Activated CD8-positive, alpha-beta T cell treated with anti-CD3 and anti-CD28 coated beads for 36 hours (primary cell): ENCODE results near the gene PI4KA. TPM values are rescaled to one million over a fixed set of nuclear protein-coding genes. Genes with fewer than 3 reads are reported as not detected.

Experiments
- ATAC-seq: fragments of 200-7000 bp; cut with Tn5 transposase; one replicate; pipeline ENCODE4 v1.10.0; 2021; ENCODE audit warnings: mild to moderate bottlenecking, moderate library complexity
- CTCF ChIA-PET: fragments of 350-600 bp; sonication (Branson Sonifier 250); formaldehyde crosslinking; loops from one replicate; lab custom pipeline; 2021; ENCODE audit warnings: antibody characterized with exemption; lab: Charles Lee
- POLR2A ChIA-PET: fragments of 350-600 bp; sonication (Branson Sonifier 250); formaldehyde crosslinking; loops from one replicate; lab custom pipeline; 2021; ENCODE audit warnings: antibody characterized with exemption; lab: Charles Lee
- DNase-seq: peaks from one replicate; pipeline ENCODE4 v3.0.0-alpha.2; 2020
- H3K27ac Mint-ChIP-seq: one replicate; pipeline ENCODE4 v1.8.0; 2021; ENCODE audit warnings: mild to moderate bottlenecking, mixed read lengths
- H3K27me3 Mint-ChIP-seq: one replicate; pipeline ENCODE4 v1.8.0; 2021; ENCODE audit warnings: mixed read lengths
- H3K36me3 Mint-ChIP-seq: one replicate; pipeline ENCODE4 v1.8.0; 2021; ENCODE audit warnings: low read depth, mixed read lengths
- H3K4me1 Mint-ChIP-seq: one replicate; pipeline ENCODE4 v1.8.0; 2021; ENCODE audit warnings: low read depth, mixed read lengths
- H3K4me3 Mint-ChIP-seq: one replicate; pipeline ENCODE4 v1.8.0; 2021; ENCODE audit warnings: mild to moderate bottlenecking, moderate library complexity, mixed read lengths
- H3K9me3 Mint-ChIP-seq: one replicate; pipeline ENCODE4 v1.8.0; 2021; ENCODE audit warnings: mixed read lengths
- intact Hi-C: fragments of 100-400 bp; cut with micrococcal nuclease; formaldehyde crosslinking; loops from one replicate; pipeline ENCODE4 v1.10.0; 2022
- total RNA-seq, 2 experiments: library from RNA; stranded (reverse); gene quantifications; one replicate each; pipeline ENCODE4 v1.2.3, GENCODE V29; 2021
- TF ChIP-seq, protein P1 (sequence below): fragments of 200-600 bp; IDR thresholded peaks from one replicate; pipeline ENCODE4 v1.8.0; 2022; ENCODE audit warnings: antibody characterized with exemption, mild to moderate bottlenecking

The PI4KA gene
- total RNA-seq, 2 experiments from 2014 or later: 63.9 to 64.1 TPM

DNA sequence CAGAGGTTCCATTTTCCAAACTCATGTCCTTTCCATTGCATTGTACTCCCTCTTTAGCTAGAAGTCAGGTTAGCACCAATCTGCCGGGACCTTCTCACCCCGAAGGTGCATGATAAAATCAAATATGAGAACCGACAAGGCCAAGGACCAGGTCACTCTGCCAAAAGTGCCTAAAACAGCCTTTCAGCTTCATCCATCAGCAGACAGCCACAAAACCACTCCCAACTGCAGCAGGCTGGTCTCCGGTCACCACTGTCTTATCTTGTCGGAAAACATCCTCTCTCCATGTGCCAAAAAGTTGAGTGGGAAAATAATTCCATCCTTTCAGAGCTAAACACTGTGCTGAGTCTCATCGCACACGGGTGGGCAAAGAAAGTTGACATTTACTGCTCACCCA, 1.4 kb downstream of the PI4KA start:
- ATAC-seq (no peak), DNase-seq (no peak)
- Mint-ChIP-seq H3K36me3 (peaks cover 5% of the 10 kb centered on the region), H3K4me1 (peaks cover 48% of the 10 kb centered on the region), H3K27me3 (no peaks in the 10 kb centered on the region), H3K4me3 (peak overlapping the region; percentile 96), H3K27ac (peak overlapping the region; percentile 34), H3K9me3 (no peaks in the 10 kb centered on the region)
- CTCF ChIA-PET: interaction anchor here (1.0 kb wide), 1 partner anchor 64 kb away, joined by 3 read pairs; no protein-coding TSS in a partner anchor
- POLR2A ChIA-PET: interaction anchor here (1.2 kb wide), 3 partner anchors 9 to 60 kb away, joined by 3 to 4 read pairs (median 4); partner anchors contain the start of gene CRKL
- TF ChIP-seq, protein P1, sequence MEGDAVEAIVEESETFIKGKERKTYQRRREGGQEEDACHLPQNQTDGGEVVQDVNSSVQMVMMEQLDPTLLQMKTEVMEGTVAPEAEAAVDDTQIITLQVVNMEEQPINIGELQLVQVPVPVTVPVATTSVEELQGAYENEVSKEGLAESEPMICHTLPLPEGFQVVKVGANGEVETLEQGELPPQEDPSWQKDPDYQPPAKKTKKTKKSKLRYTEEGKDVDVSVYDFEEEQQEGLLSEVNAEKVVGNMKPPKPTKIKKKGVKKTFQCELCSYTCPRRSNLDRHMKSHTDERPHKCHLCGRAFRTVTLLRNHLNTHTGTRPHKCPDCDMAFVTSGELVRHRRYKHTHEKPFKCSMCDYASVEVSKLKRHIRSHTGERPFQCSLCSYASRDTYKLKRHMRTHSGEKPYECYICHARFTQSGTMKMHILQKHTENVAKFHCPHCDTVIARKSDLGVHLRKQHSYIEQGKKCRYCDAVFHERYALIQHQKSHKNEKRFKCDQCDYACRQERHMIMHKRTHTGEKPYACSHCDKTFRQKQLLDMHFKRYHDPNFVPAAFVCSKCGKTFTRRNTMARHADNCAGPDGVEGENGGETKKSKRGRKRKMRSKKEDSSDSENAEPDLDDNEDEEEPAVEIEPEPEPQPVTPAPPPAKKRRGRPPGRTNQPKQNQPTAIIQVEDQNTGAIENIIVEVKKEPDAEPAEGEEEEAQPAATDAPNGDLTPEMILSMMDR: no peak
- intact Hi-C loops: no loop called here

DNA sequence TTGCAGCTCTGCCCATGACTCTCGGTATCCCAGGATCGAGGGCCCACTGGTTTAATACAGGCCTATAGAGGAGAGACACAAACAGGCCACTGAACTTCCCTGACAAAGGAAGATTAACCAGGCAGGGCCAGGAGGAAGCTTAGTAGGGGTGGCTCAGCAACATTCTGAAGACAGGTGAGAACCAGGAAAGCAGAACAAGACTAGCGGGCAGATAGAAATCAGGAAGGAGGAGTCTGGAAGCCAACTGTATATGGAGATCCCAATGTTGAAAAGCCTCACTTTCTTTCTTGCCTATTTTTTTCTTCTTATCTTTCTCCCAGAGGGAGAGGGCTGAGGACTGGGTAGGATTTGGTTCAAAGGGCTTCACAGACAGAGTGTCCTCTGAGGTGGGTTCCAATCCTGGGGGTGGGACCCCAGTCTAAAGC, 5.4 kb downstream of the PI4KA start:
- ChIA-PET CTCF (no interaction called here), POLR2A (no interaction called here)
- DNase-seq (no peak), ATAC-seq (no peak)
- Mint-ChIP-seq H3K36me3 (no peaks in the 10 kb centered on the region), H3K4me3 (no peak overlapping the region), H3K27me3 (no peaks in the 10 kb centered on the region), H3K9me3 (no peaks in the 10 kb centered on the region), H3K27ac (no peak overlapping the region), H3K4me1 (peaks cover 45% of the 10 kb centered on the region)
- intact Hi-C loops: no loop called here
- TF ChIP-seq, protein P1: no peak

DNA sequence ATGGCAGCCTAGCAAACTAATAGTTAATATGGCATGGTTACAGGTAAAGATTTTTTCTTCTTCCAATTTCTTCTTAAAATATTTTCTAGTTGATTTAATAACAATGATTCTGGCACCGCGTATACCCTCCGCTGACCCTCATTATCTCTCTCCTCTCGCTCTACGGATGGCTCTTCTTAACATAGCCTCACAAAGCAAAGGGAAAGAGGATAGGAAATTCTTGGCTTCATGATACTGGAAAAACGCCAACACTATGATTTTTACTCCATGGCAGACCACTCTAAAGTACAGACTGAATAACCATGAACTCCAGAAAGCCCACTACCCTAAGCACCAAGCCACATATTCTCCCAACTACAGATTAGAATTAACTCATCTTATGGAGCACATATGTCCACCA, 6.1 kb downstream of the PI4KA start:
- CTCF ChIA-PET: interaction anchor here (1.5 kb wide), 1 partner anchor 69 kb away, joined by 3 read pairs; no protein-coding TSS in a partner anchor
- H3K36me3 Mint-ChIP-seq: no peaks in the 10 kb centered on the region
- ATAC-seq (no peak), DNase-seq (no peak)
- POLR2A ChIA-PET: no interaction called here
- H3K4me3 Mint-ChIP-seq: no peak overlapping the region
- no peaks in the 10 kb centered on the region for H3K27me3 Mint-ChIP-seq
- no peaks in the 10 kb centered on the region for H3K9me3 Mint-ChIP-seq
- no peak overlapping the region for H3K27ac Mint-ChIP-seq
- H3K4me1 Mint-ChIP-seq: peaks cover 41% of the 10 kb centered on the region
- intact Hi-C loops: no loop called here
- TF ChIP-seq, protein P1: no peak

DNA sequence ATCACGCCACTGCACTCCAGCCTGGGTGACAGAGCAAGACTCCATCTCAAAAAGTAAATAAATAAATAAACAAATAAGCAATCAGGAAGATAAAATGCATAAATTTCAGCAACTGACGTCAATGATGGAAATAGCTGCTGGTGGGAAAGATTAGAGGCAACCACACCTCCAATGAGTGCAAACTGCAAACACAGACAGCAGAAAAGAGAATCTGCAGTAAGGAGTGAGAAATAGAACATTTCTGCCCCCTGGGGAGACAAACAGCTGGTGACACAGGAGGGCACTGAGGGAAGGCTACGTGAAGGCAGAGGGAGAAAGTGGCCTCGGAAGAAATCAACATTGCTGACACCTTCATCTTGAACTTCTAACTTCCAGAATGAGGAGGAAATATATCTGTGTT, 6.5 kb downstream of the PI4KA start:
- H3K36me3 Mint-ChIP-seq: no peaks in the 10 kb centered on the region
- ChIA-PET CTCF (interaction anchor here (1.5 kb wide), 1 partner anchor 69 kb away, joined by 3 read pairs; no protein-coding TSS in a partner anchor), POLR2A (no interaction called here)
- no peak overlapping the region for H3K4me3 Mint-ChIP-seq
- peaks cover 37% of the 10 kb centered on the region for H3K4me1 Mint-ChIP-seq
- TF ChIP-seq, protein P1: no peak
- no peak for DNase-seq
- no peak for ATAC-seq
- H3K9me3 Mint-ChIP-seq: no peaks in the 10 kb centered on the region
- intact Hi-C loops: no loop called here
- no peaks in the 10 kb centered on the region for H3K27me3 Mint-ChIP-seq
- H3K27ac Mint-ChIP-seq: no peak overlapping the region

DNA sequence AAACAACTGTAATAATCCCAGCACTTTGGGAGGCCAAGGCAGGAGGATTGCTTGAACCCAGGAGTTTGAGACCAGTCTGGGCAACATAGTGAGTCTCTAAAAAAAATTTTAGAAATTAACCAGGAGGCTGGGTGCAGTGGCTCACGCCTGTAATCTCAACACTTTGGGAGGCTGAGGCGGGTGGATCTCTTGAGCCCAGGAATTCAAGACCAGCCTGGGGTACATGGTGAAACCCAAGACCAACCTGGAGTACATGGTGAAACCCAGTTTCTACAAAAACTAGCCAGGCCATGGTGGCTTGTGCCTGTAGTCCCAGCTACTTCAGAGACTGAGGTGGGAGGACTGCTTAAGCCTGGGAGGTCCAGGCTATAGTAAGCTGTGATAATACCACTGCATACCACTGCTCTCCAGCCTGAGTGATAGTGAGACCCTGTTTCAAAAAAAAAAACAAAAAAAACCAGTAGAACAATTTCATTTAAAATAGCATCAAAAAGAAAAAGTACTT, 11.2 kb downstream of the PI4KA start:
- TF ChIP-seq, protein P1: no peak
- no peak for ATAC-seq
- intact Hi-C loops: no loop called here
- H3K9me3 Mint-ChIP-seq: no peaks in the 10 kb centered on the region
- H3K27me3 Mint-ChIP-seq: no peaks in the 10 kb centered on the region
- CTCF ChIA-PET: no interaction called here
- no peaks in the 10 kb centered on the region for H3K36me3 Mint-ChIP-seq
- H3K4me3 Mint-ChIP-seq: no peak overlapping the region
- no peak for DNase-seq
- no peak overlapping the region for H3K27ac Mint-ChIP-seq
- H3K4me1 Mint-ChIP-seq: peaks cover 29% of the 10 kb centered on the region
- POLR2A ChIA-PET: no interaction called here
